Gastroesophageal sphincter (tissue), 3 donors: ENCODE measurements around the gene ETV2.
"Not testable (repeated sequence)": the region's sequence is repeated elsewhere in the genome, so short reads cannot be mapped to it uniquely, and the experiment has no call there.

Experiments
- CTCF ChIP-seq, 4 experiments: fragments of 200-600 bp in 2 of 4; fragments of 450-650 bp in 2 of 4; sonication (generic) in 1 of 4; IDR thresholded peaks; one replicate each; pipeline ENCODE4 v1.5.1; 2017 to 2019; ENCODE audit warnings: antibody characterized with exemption in 4 of 4, mild to moderate bottlenecking in 2 of 4, moderate library complexity in 2 of 4
- EP300 ChIP-seq: sonication (generic); formaldehyde crosslinking; IDR thresholded peaks from one replicate; pipeline ENCODE4 v1.6.1; 2017; ENCODE audit warnings: antibody characterized with exemption, mild to moderate bottlenecking
- POLR2A ChIP-seq, 2 donors: fragments of 450-650 bp; IDR thresholded peaks; one replicate each; pipeline ENCODE4 v1.6.1; 2017; ENCODE audit warnings: antibody characterized with exemption in 2 of 2, mild to moderate bottlenecking in 2 of 2, moderate library complexity in 1 of 2

- TF ChIP-seq POLR2A (IDR thresholded peaks at IDR 0.05); CTCF (IDR thresholded peaks at IDR 0.05); EP300: not testable (repeated sequence)
Observed at GRCh38 chr19:35654828-35655227, 13.3 kb downstream of the ETV2 start.
